Measurements from ENCODE around the gene SFMBT2. TPM values are rescaled to one million over a fixed set of nuclear protein-coding genes. Genes with fewer than 3 reads are reported as not detected.

Gene SFMBT2
- total RNA-seq, 1 experiment from 2014 or later: 8.2 TPM

- Histone ChIP-seq H3K9me3 (replicated peaks) (no peaks in the 10 kb centered on the region), H3K27ac (no peak overlapping the region), H3K4me3 (no peak overlapping the region), H3K36me3 (no peaks in the 10 kb centered on the region), H3K27me3 (no peaks in the 10 kb centered on the region), H3K4me1 (no peaks in the 10 kb centered on the region)
- no peak for DNase-seq
Observed at GRCh38 chr10:7412237-7412927, 1.5 kb upstream of the SFMBT2 start.

GRCh38 chr10:7411671-7412128, 866 bp upstream of the SFMBT2 start:
- H3K27me3 ChIP-seq: no peaks in the 10 kb centered on the region

GRCh38 chr10:7410301-7410861, 453 bp downstream of the SFMBT2 start:
- no peaks in the 10 kb centered on the region for H3K4me1 ChIP-seq
- peak overlapping the region; percentile 65 for H3K27ac ChIP-seq
- H3K36me3 ChIP-seq: no peaks in the 10 kb centered on the region
- no peaks in the 10 kb centered on the region for H3K27me3 ChIP-seq
- peak in 1 of 2 experiments; percentile 14 for DNase-seq
- H3K4me3 ChIP-seq: peak overlapping the region; percentile 65
- no peaks in the 10 kb centered on the region for H3K9me3 ChIP-seq (replicated peaks)

More at GRCh38 chr10:7411671-7412128, 866 bp upstream of the SFMBT2 start:
- no peak for DNase-seq
- Histone ChIP-seq H3K4me3 (peak overlapping the region; percentile 65), H3K36me3 (no peaks in the 10 kb centered on the region), H3K27ac (no peak overlapping the region), H3K4me1 (no peaks in the 10 kb centered on the region), H3K9me3 (replicated peaks) (no peaks in the 10 kb centered on the region)

GRCh38 chr10:7409732-7410168, 1.1 kb downstream of the SFMBT2 start:
- Histone ChIP-seq H3K4me3 (peak overlapping the region; percentile 65), H3K27me3 (no peaks in the 10 kb centered on the region), H3K27ac (peak overlapping the region; percentile 65), H3K9me3 (replicated peaks) (no peaks in the 10 kb centered on the region), H3K36me3 (no peaks in the 10 kb centered on the region), H3K4me1 (no peaks in the 10 kb centered on the region)
- peak in 1 of 2 experiments; percentile 22 for DNase-seq

GRCh38 chr10:7409045-7409731, 1.6 kb downstream of the SFMBT2 start:
- peak; percentile 39 to 55 for DNase-seq
- H3K36me3 ChIP-seq: no peaks in the 10 kb centered on the region
- H3K27ac ChIP-seq: peak overlapping the region; percentile 65
- H3K4me3 ChIP-seq: peak overlapping the region; percentile 65
- H3K27me3 ChIP-seq: no peaks in the 10 kb centered on the region
- H3K4me1 ChIP-seq: no peaks in the 10 kb centered on the region
- H3K9me3 ChIP-seq (replicated peaks): no peaks in the 10 kb centered on the region

GRCh38 chr10:7408291-7409044, 2.4 kb downstream of the SFMBT2 start:
- Histone ChIP-seq H3K27me3 (no peaks in the 10 kb centered on the region), H3K4me1 (no peaks in the 10 kb centered on the region), H3K36me3 (no peaks in the 10 kb centered on the region), H3K9me3 (replicated peaks) (no peaks in the 10 kb centered on the region), H3K27ac (peak overlapping the region; percentile 65), H3K4me3 (peak overlapping the region; percentile 65)
- DNase-seq: peak; percentile 53 to 58

- DNase-seq: no peak
- no peak overlapping the region for H3K4me3 ChIP-seq
- no peaks in the 10 kb centered on the region for H3K4me1 ChIP-seq
- no peaks in the 10 kb centered on the region for H3K27me3 ChIP-seq
- no peaks in the 10 kb centered on the region for H3K36me3 ChIP-seq
- H3K9me3 ChIP-seq (replicated peaks): no peaks in the 10 kb centered on the region
- no peak overlapping the region for H3K27ac ChIP-seq
Observed at GRCh38 chr10:7407368-7408290, 3.2 kb downstream of the SFMBT2 start.

- DNase-seq: no peak
Observed at GRCh38 chr10:7406712-7407333, 4.0 kb downstream of the SFMBT2 start.

GRCh38 chr10:7405637-7406036, 5.2 kb downstream of the SFMBT2 start:
- DNase-seq: no peak
- no peaks in the 10 kb centered on the region for H3K36me3 ChIP-seq
- H3K27me3 ChIP-seq: no peaks in the 10 kb centered on the region
- no peak overlapping the region for H3K27ac ChIP-seq
- H3K4me1 ChIP-seq: no peaks in the 10 kb centered on the region; the same call in 1 of the 2 replicates
- no peaks in the 10 kb centered on the region for H3K9me3 ChIP-seq (replicated peaks)
- H3K4me3 ChIP-seq: no peak overlapping the region

More at GRCh38 chr10:7406712-7407333, 4.0 kb downstream of the SFMBT2 start:
- H3K27ac ChIP-seq: no peak overlapping the region
- no peak overlapping the region for H3K4me3 ChIP-seq
- H3K9me3 ChIP-seq (replicated peaks): no peaks in the 10 kb centered on the region
- H3K36me3 ChIP-seq: no peaks in the 10 kb centered on the region
- no peaks in the 10 kb centered on the region for H3K4me1 ChIP-seq
- H3K27me3 ChIP-seq: no peaks in the 10 kb centered on the region

- Histone ChIP-seq H3K27me3 (no peaks in the 10 kb centered on the region), H3K4me1 (no peaks in the 10 kb centered on the region; the same call in 1 of the 2 replicates), H3K36me3 (no peaks in the 10 kb centered on the region), H3K9me3 (replicated peaks) (no peaks in the 10 kb centered on the region), H3K4me3 (no peak overlapping the region), H3K27ac (no peak overlapping the region)
- DNase-seq: no peak
Observed at GRCh38 chr10:7403620-7404019, 7.2 kb downstream of the SFMBT2 start.

GRCh38 chr10:7401782-7402181, 9.1 kb downstream of the SFMBT2 start:
- H3K4me1 ChIP-seq: no peaks in the 10 kb centered on the region; the same call in 1 of the 2 replicates
- no peak overlapping the region for H3K27ac ChIP-seq
- no peaks in the 10 kb centered on the region for H3K27me3 ChIP-seq
- no peaks in the 10 kb centered on the region for H3K36me3 ChIP-seq
- no peaks in the 10 kb centered on the region for H3K9me3 ChIP-seq (replicated peaks)
- DNase-seq: no peak
- H3K4me3 ChIP-seq: no peak overlapping the region

- Histone ChIP-seq H3K27me3 (no peaks in the 10 kb centered on the region), H3K4me3 (no peak overlapping the region), H3K27ac (no peak overlapping the region), H3K36me3 (no peaks in the 10 kb centered on the region), H3K9me3 (replicated peaks) (no peaks in the 10 kb centered on the region), H3K4me1 (no peaks in the 10 kb centered on the region; the same call in 1 of the 2 replicates)
- DNase-seq: no peak
Observed at GRCh38 chr10:7401156-7401555, 9.7 kb downstream of the SFMBT2 start.

GRCh38 chr10:7400068-7400715, 10.6 kb downstream of the SFMBT2 start:
- no peak overlapping the region for H3K4me3 ChIP-seq
- no peaks in the 10 kb centered on the region for H3K36me3 ChIP-seq
- no peaks in the 10 kb centered on the region for H3K27me3 ChIP-seq
- H3K9me3 ChIP-seq (replicated peaks): no peaks in the 10 kb centered on the region
- H3K27ac ChIP-seq: no peak overlapping the region
- no peaks in the 10 kb centered on the region; the same call in 1 of the 2 replicates for H3K4me1 ChIP-seq
- DNase-seq: peak; percentile 19 to 41
